Mesendoderm (in vitro differentiated cells): Measurements from ENCODE around the gene ZDHHC11B.
"Not testable (repeated sequence)": the region's sequence is repeated elsewhere in the genome, so short reads cannot be mapped to it uniquely, and the experiment has no call there.

Experiments used
- DNase-seq: peaks from one replicate; pipeline ENCODE4 v3.0.0; 2013
- H2AK5ac ChIP-seq: 2 replicates; pipeline ENCODE4 v1.6.1; 2013; ENCODE audit warnings: low read length, inconsistent platforms
- H2BK120ac ChIP-seq: 2 replicates; pipeline ENCODE4 v1.6.1; 2013; ENCODE audit warnings: low read depth, mild to moderate bottlenecking, low read length, moderate library complexity, mixed read lengths
- H2BK15ac ChIP-seq: replicated peaks from 2 replicates; pipeline ENCODE4 v1.6.1; 2013; ENCODE audit warnings: low read depth, mild to moderate bottlenecking, moderate library complexity
- H2BK5ac ChIP-seq: 2 replicates; pipeline ENCODE4 v1.6.1; 2013; ENCODE audit warnings: low read length, inconsistent platforms
- H3K18ac ChIP-seq: 2 replicates; pipeline ENCODE4 v1.6.1; 2013; ENCODE audit warnings: mild to moderate bottlenecking, low read length, mixed read lengths
- H3K23ac ChIP-seq: one replicate; pipeline ENCODE4 v1.6.1; 2013; ENCODE audit warnings: low read length
- H3K27ac ChIP-seq: 2 replicates; pipeline ENCODE4 v1.5.1; 2013; ENCODE audit warnings: low read depth, mild to moderate bottlenecking, inconsistent platforms, low read length, moderate library complexity
- H3K27me3 ChIP-seq: 2 replicates; pipeline ENCODE4 v1.6.1; 2013; ENCODE audit warnings: low read length, control low read depth, mild to moderate bottlenecking, inconsistent platforms; ENCODE audit not compliant: insufficient read depth, poor library complexity
- H3K36me3 ChIP-seq: 2 replicates; pipeline ENCODE4 v1.6.1; 2013; ENCODE audit warnings: low read length, inconsistent platforms; ENCODE audit not compliant: control insufficient read depth, insufficient read depth
- H3K4ac ChIP-seq: one replicate; pipeline ENCODE4 v1.6.1; 2013; ENCODE audit warnings: low read depth, mild to moderate bottlenecking, low read length, moderate library complexity
- H3K4me1 ChIP-seq: 2 replicates; pipeline ENCODE4 v1.6.1; 2013; ENCODE audit warnings: low read depth, low read length, inconsistent platforms; ENCODE audit not compliant: control insufficient read depth
- H3K4me2 ChIP-seq: 2 replicates; pipeline ENCODE4 v1.6.1; 2013; ENCODE audit warnings: low read length
- H3K4me3 ChIP-seq: 2 replicates; pipeline ENCODE4 v1.5.1; 2013; ENCODE audit warnings: mild to moderate bottlenecking, low read length
- H3K56ac ChIP-seq: one replicate; pipeline ENCODE4 v1.6.1; 2013; ENCODE audit warnings: low read length
- H3K79me1 ChIP-seq: 2 replicates; pipeline ENCODE4 v1.6.1; 2013; ENCODE audit warnings: low read length, inconsistent platforms
- H3K79me2 ChIP-seq: 2 replicates; pipeline ENCODE4 v1.6.1; 2013; ENCODE audit warnings: mild to moderate bottlenecking, low read length; ENCODE audit not compliant: control insufficient read depth, insufficient read depth
- H3K9ac ChIP-seq: 2 replicates; pipeline ENCODE4 v1.6.1; 2013; ENCODE audit warnings: low read length, inconsistent platforms
- H4K5ac ChIP-seq: one replicate; pipeline ENCODE4 v1.6.1; 2013; ENCODE audit warnings: low read length
- H4K8ac ChIP-seq: one replicate; pipeline ENCODE4 v1.6.1; 2013; ENCODE audit warnings: low read depth, mild to moderate bottlenecking, control low read depth, low read length, moderate library complexity
- WGBS: extraction: QIAGEN DNeasy Blood & Tissue Kit; methylation state at CpG from one replicate; pipeline ENCODE4 v1.1.7; 2013; ENCODE audit warnings: low lambda C conversion rate, missing lambda C conversion rate; ENCODE audit not compliant: insufficient coverage; ENCODE audit errors: extremely low coverage; 5-methylcytosine and 5-hydroxymethylcytosine counted together

The ZDHHC11B gene

GRCh38 chr5:819078-819477 is 34.5 kb upstream of the ZDHHC11B start:
- no peak overlapping the region for H4K8ac ChIP-seq
- no peak overlapping the region for H3K4ac ChIP-seq
- DNase-seq: no peak
- no peak overlapping the region for H3K4me2 ChIP-seq
- H3K9ac ChIP-seq: no peak overlapping the region
- no peak overlapping the region for H4K5ac ChIP-seq
- no peak overlapping the region for H3K23ac ChIP-seq
- H2AK5ac ChIP-seq: no peak overlapping the region
- H3K4me1 ChIP-seq: no peaks in the 10 kb centered on the region
- no peak overlapping the region for H3K27ac ChIP-seq
- no peak overlapping the region for H2BK5ac ChIP-seq
- no peak overlapping the region for H2BK120ac ChIP-seq
- H3K79me1 ChIP-seq: no peaks in the 10 kb centered on the region
- H3K56ac ChIP-seq: no peak overlapping the region
- H3K79me2 ChIP-seq: no peaks in the 10 kb centered on the region
- H3K36me3 ChIP-seq: peaks cover 1% of the 10 kb centered on the region
- no peak overlapping the region for H3K4me3 ChIP-seq
- H2BK15ac ChIP-seq: no peak overlapping the region
- no peaks in the 10 kb centered on the region for H3K27me3 ChIP-seq
- H3K18ac ChIP-seq: no peak overlapping the region
- no CpG with 5 or more reads among the region's 3 CpGs for WGBS

- no peak overlapping the region for H3K4me2 ChIP-seq
- no peak overlapping the region for H2BK5ac ChIP-seq
- no peak overlapping the region for H4K5ac ChIP-seq
- no peak overlapping the region for H2AK5ac ChIP-seq
- no peak overlapping the region for H3K4ac ChIP-seq
- no peaks in the 10 kb centered on the region for H3K79me1 ChIP-seq
- no peak overlapping the region for H3K27ac ChIP-seq
- peaks cover 1% of the 10 kb centered on the region for H3K36me3 ChIP-seq
- H3K4me1 ChIP-seq: no peaks in the 10 kb centered on the region
- no peak for DNase-seq
- H3K18ac ChIP-seq: no peak overlapping the region
- no peaks in the 10 kb centered on the region for H3K27me3 ChIP-seq
- no peaks in the 10 kb centered on the region for H3K79me2 ChIP-seq
- H3K56ac ChIP-seq: no peak overlapping the region
- H3K4me3 ChIP-seq: no peak overlapping the region
- no peak overlapping the region for H4K8ac ChIP-seq
- H3K9ac ChIP-seq: no peak overlapping the region
- H2BK15ac ChIP-seq: no peak overlapping the region
- no peak overlapping the region for H3K23ac ChIP-seq
- H2BK120ac ChIP-seq: no peak overlapping the region
- WGBS: no CpG with 5 or more reads among the region's 15 CpGs
Measured at GRCh38 chr5:816176-816575, 31.6 kb upstream of the ZDHHC11B start.

GRCh38 chr5:815449-815848 is 30.9 kb upstream of the ZDHHC11B start:
- H2BK15ac ChIP-seq: no peak overlapping the region
- no peaks in the 10 kb centered on the region for H3K79me2 ChIP-seq
- no peaks in the 10 kb centered on the region for H3K79me1 ChIP-seq
- H3K56ac ChIP-seq: no peak overlapping the region
- no peak overlapping the region for H3K9ac ChIP-seq
- no peak for DNase-seq
- H3K27me3 ChIP-seq: no peaks in the 10 kb centered on the region
- H3K36me3 ChIP-seq: peaks cover 1% of the 10 kb centered on the region
- no peak overlapping the region for H3K18ac ChIP-seq
- H3K4me2 ChIP-seq: no peak overlapping the region
- H3K27ac ChIP-seq: no peak overlapping the region
- no peak overlapping the region for H4K5ac ChIP-seq
- no peak overlapping the region for H4K8ac ChIP-seq
- H3K4ac ChIP-seq: no peak overlapping the region
- H3K4me3 ChIP-seq: no peak overlapping the region
- no peak overlapping the region for H2AK5ac ChIP-seq
- H3K23ac ChIP-seq: no peak overlapping the region
- no peaks in the 10 kb centered on the region for H3K4me1 ChIP-seq
- H2BK120ac ChIP-seq: no peak overlapping the region
- no CpG with 5 or more reads among the region's 3 CpGs for WGBS
- no peak overlapping the region for H2BK5ac ChIP-seq

- not testable (repeated sequence) for H3K4me3 ChIP-seq, H2AK5ac ChIP-seq, H3K79me2 ChIP-seq, H2BK5ac ChIP-seq, H3K27me3 ChIP-seq, H3K79me1 ChIP-seq, DNase-seq, H3K36me3 ChIP-seq, H3K56ac ChIP-seq, H2BK15ac ChIP-seq, H3K27ac ChIP-seq, H3K4me2 ChIP-seq, H2BK120ac ChIP-seq, H3K23ac ChIP-seq, H4K5ac ChIP-seq, H3K4ac ChIP-seq, H3K4me1 ChIP-seq, H3K9ac ChIP-seq, H3K18ac ChIP-seq, H4K8ac ChIP-seq
- WGBS: no CpG with 5 or more reads among the region's 5 CpGs
Measured at GRCh38 chr5:813575-813974, 29.0 kb upstream of the ZDHHC11B start.

- not testable (repeated sequence) for H3K36me3 ChIP-seq, H3K4me2 ChIP-seq, H4K5ac ChIP-seq, H3K79me1 ChIP-seq, H3K4ac ChIP-seq, H3K27ac ChIP-seq, H3K27me3 ChIP-seq, H2BK120ac ChIP-seq, H4K8ac ChIP-seq, H3K4me1 ChIP-seq, H3K79me2 ChIP-seq, H2AK5ac ChIP-seq, H3K23ac ChIP-seq, H3K9ac ChIP-seq, H3K56ac ChIP-seq, H2BK15ac ChIP-seq, H3K18ac ChIP-seq, H2BK5ac ChIP-seq, H3K4me3 ChIP-seq
- peak; percentile 19 for DNase-seq
- WGBS: no CpG with 5 or more reads among the region's 9 CpGs
Measured at GRCh38 chr5:811384-811783, 26.9 kb upstream of the ZDHHC11B start.

GRCh38 chr5:807719-808514 is 23.4 kb upstream of the ZDHHC11B start:
- no CpG with 5 or more reads among the region's 10 CpGs for WGBS

More at GRCh38 chr5:807719-808514, 23.4 kb upstream of the ZDHHC11B start:
- H2BK120ac ChIP-seq, H4K8ac ChIP-seq, H2AK5ac ChIP-seq, DNase-seq, H3K18ac ChIP-seq, H3K27ac ChIP-seq, H4K5ac ChIP-seq, H3K79me1 ChIP-seq, H3K79me2 ChIP-seq, H2BK5ac ChIP-seq, H3K4ac ChIP-seq, H3K36me3 ChIP-seq, H3K56ac ChIP-seq, H3K4me3 ChIP-seq, H3K9ac ChIP-seq, H3K23ac ChIP-seq, H3K4me1 ChIP-seq, H3K27me3 ChIP-seq, H3K4me2 ChIP-seq, H2BK15ac ChIP-seq: not testable (repeated sequence)
